ENCODE measurements around the gene CLDN12. TPM values are rescaled to one million over a fixed set of nuclear protein-coding genes. Genes with fewer than 3 reads are reported as not detected.
A peak's percentile ranks its signal among the peaks of the same experiment; 100 is the strongest.

CLDN12 gene
- polyA plus RNA-seq, 1 of the 3 experiments (the other 2 are of a cell fraction), result 65.7 TPM

DNA sequence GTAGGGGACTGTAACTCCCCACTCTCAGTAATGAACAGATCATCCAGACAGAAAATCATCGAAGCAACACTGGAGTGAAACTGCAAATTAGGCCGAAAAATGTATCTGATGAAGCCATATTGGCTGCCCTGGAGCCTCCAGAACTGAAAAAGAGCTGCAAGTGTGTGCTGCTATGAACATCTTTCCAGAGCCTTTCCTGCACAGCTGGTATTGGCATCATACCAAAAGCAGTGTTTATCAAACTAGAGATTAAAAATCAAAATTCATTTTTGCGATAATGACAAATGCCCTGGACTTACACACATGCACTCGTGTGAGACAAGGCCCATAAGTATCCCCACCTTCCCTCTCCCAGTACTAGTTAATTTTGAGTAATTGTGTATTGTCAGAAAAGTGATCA is 6.8 kb upstream of the CLDN12 start:
- H3K36me3 ChIP-seq (replicated peaks in 1 of 2; ENCODE audit: control insufficient read depth in 1 of 2, insufficient read depth in 2 of 2, low read length in 1 of 2), result peaks cover 0 to 14% of the 10 kb centered on the region in 2 experiments
- H3K4me3 ChIP-seq (ENCODE audit: low read depth in 2 of 2, low read length in 1 of 2), result no peak overlapping the region
- H3K27me3 ChIP-seq (ENCODE audit: insufficient read depth), result no peaks in the 10 kb centered on the region
- no peaks in the 10 kb centered on the region for H3K9me2 ChIP-seq
- peaks cover 22% of the 10 kb centered on the region for H3F3A ChIP-seq (replicated peaks; ENCODE audit: insufficient read depth)
- ChIA-PET CTCF (interaction anchor here (1.0 to 1.5 kb wide), 3 partner anchors 9 to 51 kb away, joined by 3 to 6 read pairs (median 6); no protein-coding TSS in a partner anchor), POLR2A (no interaction called here)
- no peaks in the 10 kb centered on the region for H4K20me1 ChIP-seq (ENCODE audit: insufficient read depth)
- peak; percentile 63 for DNase-seq
- 67% methylated on average over 4 of the region's 4 CpGs for WGBS (ENCODE audit: low lambda C conversion rate)
- H3K4me1 ChIP-seq (ENCODE audit: control insufficient read depth in 1 of 2, insufficient read depth in 2 of 2, low read depth in 1 of 2, low read length in 1 of 2), result peaks cover 4 to 8% of the 10 kb centered on the region in 2 experiments; a peak in 2 of 4 replicates
- H3K79me2 ChIP-seq (ENCODE audit: insufficient read depth), result no peaks in the 10 kb centered on the region
- peaks cover 15% of the 10 kb centered on the region; the same call in 1 of the 2 replicates for H3K9me3 ChIP-seq
- no peak overlapping the region for H3K4me2 ChIP-seq
- H3K9ac ChIP-seq, result no peak overlapping the region
- peak overlapping the region; percentile 61; the same call in 1 of the 2 replicates for H2AFZ ChIP-seq (ENCODE audit: low read depth)
- H3K27ac ChIP-seq (ENCODE audit: low read depth in 2 of 2, low read length in 1 of 2), result peak overlapping the region in 1 of 2 experiments; percentile 81; a peak in 2 of 4 replicates
- TF ChIP-seq NRF1 (IDR thresholded peaks at IDR 0.05; ENCODE audit: low read depth, low read length) (no peak), RXRA (IDR thresholded peaks at IDR 0.05; ENCODE audit: borderline replicate concordance, low read depth) (no peak), EP300 (IDR thresholded peaks at IDR 0.05; ENCODE audit: borderline replicate concordance in 1 of 2, low read depth in 1 of 2, low read length in 1 of 2) (peak in 1 of 2 experiments; percentile 92; a peak in 2 of 4 replicates), FOXM1 (IDR thresholded peaks at IDR 0.05; ENCODE audit: low read depth) (no peak), TAF1 (IDR thresholded peaks at IDR 0.05; ENCODE audit: borderline replicate concordance, low read depth, low read length) (no peak), FOSL2 (IDR thresholded peaks at IDR 0.05; ENCODE audit: borderline replicate concordance, low read depth) (no peak), GABPA (IDR thresholded peaks at IDR 0.05; ENCODE audit: low read depth) (no peak), TEAD4 (IDR thresholded peaks at IDR 0.05; ENCODE audit: borderline replicate concordance, insufficient read depth) (no peak), TCF12 (IDR thresholded peaks at IDR 0.05) (no peak), YY1 (IDR thresholded peaks at IDR 0.05; ENCODE audit: low read depth) (no peak), MXI1 (IDR thresholded peaks at IDR 0.05; ENCODE audit: low read depth, low read length) (peak; percentile 71; the same call in 1 of the 2 replicates), SIN3A (IDR thresholded peaks at IDR 0.05; ENCODE audit: borderline replicate concordance, low read depth, low read length) (no peak), CHD2 (IDR thresholded peaks at IDR 0.05; ENCODE audit: low read length, partially characterized antibody) (peak; percentile 80), EZH2phosphoT487 (IDR thresholded peaks at IDR 0.05; ENCODE audit: borderline replicate concordance, low read depth) (no peak), RCOR1 (IDR thresholded peaks at IDR 0.05; ENCODE audit: low read length) (peak; percentile 96), JUND (IDR thresholded peaks at IDR 0.05) (no peak), MEF2A (IDR thresholded peaks at IDR 0.05; ENCODE audit: borderline replicate concordance, low read depth) (no peak), SMC3 (IDR thresholded peaks at IDR 0.05; ENCODE audit: low read depth, low read length) (no peak)
- TF ChIP-seq, protein P1, sequence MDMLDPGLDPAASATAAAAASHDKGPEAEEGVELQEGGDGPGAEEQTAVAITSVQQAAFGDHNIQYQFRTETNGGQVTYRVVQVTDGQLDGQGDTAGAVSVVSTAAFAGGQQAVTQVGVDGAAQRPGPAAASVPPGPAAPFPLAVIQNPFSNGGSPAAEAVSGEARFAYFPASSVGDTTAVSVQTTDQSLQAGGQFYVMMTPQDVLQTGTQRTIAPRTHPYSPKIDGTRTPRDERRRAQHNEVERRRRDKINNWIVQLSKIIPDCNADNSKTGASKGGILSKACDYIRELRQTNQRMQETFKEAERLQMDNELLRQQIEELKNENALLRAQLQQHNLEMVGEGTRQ (IDR thresholded peaks at IDR 0.05; ENCODE audit: borderline replicate concordance, low read depth, low read length), result no peak
- TF ChIP-seq, protein P2, sequence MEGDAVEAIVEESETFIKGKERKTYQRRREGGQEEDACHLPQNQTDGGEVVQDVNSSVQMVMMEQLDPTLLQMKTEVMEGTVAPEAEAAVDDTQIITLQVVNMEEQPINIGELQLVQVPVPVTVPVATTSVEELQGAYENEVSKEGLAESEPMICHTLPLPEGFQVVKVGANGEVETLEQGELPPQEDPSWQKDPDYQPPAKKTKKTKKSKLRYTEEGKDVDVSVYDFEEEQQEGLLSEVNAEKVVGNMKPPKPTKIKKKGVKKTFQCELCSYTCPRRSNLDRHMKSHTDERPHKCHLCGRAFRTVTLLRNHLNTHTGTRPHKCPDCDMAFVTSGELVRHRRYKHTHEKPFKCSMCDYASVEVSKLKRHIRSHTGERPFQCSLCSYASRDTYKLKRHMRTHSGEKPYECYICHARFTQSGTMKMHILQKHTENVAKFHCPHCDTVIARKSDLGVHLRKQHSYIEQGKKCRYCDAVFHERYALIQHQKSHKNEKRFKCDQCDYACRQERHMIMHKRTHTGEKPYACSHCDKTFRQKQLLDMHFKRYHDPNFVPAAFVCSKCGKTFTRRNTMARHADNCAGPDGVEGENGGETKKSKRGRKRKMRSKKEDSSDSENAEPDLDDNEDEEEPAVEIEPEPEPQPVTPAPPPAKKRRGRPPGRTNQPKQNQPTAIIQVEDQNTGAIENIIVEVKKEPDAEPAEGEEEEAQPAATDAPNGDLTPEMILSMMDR (IDR thresholded peaks at IDR 0.05), result no peak
- TF ChIP-seq, protein P3, sequence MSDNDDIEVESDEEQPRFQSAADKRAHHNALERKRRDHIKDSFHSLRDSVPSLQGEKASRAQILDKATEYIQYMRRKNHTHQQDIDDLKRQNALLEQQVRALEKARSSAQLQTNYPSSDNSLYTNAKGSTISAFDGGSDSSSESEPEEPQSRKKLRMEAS (IDR thresholded peaks at IDR 0.05; ENCODE audit: low read depth), result no peak
- TF ChIP-seq, protein P4, sequence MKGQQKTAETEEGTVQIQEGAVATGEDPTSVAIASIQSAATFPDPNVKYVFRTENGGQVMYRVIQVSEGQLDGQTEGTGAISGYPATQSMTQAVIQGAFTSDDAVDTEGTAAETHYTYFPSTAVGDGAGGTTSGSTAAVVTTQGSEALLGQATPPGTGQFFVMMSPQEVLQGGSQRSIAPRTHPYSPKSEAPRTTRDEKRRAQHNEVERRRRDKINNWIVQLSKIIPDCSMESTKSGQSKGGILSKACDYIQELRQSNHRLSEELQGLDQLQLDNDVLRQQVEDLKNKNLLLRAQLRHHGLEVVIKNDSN (IDR thresholded peaks at IDR 0.05; ENCODE audit: borderline replicate concordance, low read depth), result no peak
- TF ChIP-seq, protein P5, sequence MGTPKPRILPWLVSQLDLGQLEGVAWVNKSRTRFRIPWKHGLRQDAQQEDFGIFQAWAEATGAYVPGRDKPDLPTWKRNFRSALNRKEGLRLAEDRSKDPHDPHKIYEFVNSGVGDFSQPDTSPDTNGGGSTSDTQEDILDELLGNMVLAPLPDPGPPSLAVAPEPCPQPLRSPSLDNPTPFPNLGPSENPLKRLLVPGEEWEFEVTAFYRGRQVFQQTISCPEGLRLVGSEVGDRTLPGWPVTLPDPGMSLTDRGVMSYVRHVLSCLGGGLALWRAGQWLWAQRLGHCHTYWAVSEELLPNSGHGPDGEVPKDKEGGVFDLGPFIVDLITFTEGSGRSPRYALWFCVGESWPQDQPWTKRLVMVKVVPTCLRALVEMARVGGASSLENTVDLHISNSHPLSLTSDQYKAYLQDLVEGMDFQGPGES (IDR thresholded peaks at IDR 0.05; ENCODE audit: low read depth, low read length), result no peak
- TF ChIP-seq, protein P6, sequence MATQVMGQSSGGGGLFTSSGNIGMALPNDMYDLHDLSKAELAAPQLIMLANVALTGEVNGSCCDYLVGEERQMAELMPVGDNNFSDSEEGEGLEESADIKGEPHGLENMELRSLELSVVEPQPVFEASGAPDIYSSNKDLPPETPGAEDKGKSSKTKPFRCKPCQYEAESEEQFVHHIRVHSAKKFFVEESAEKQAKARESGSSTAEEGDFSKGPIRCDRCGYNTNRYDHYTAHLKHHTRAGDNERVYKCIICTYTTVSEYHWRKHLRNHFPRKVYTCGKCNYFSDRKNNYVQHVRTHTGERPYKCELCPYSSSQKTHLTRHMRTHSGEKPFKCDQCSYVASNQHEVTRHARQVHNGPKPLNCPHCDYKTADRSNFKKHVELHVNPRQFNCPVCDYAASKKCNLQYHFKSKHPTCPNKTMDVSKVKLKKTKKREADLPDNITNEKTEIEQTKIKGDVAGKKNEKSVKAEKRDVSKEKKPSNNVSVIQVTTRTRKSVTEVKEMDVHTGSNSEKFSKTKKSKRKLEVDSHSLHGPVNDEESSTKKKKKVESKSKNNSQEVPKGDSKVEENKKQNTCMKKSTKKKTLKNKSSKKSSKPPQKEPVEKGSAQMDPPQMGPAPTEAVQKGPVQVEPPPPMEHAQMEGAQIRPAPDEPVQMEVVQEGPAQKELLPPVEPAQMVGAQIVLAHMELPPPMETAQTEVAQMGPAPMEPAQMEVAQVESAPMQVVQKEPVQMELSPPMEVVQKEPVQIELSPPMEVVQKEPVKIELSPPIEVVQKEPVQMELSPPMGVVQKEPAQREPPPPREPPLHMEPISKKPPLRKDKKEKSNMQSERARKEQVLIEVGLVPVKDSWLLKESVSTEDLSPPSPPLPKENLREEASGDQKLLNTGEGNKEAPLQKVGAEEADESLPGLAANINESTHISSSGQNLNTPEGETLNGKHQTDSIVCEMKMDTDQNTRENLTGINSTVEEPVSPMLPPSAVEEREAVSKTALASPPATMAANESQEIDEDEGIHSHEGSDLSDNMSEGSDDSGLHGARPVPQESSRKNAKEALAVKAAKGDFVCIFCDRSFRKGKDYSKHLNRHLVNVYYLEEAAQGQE (IDR thresholded peaks at IDR 0.05; ENCODE audit: low read depth, low read length), result no peak

All from SK-N-SH (cell line).